GM21526 (cell line): ENCODE data around the gene XRRA1.
A peak's percentile ranks its signal among the peaks of the same experiment; 100 is the strongest.

Experiments used
- ATAC-seq: cut with Tn5 transposase; IDR thresholded peaks from one replicate; pipeline ENCODE4 v1.9.1; 2021; ENCODE audit warnings: moderate library complexity; ENCODE audit not compliant: unreplicated experiment, low FRiP score

The XRRA1 gene

GRCh38 chr11:74952752-74953151 lies 3.9 kb upstream of the XRRA1 start:
- no peak for ATAC-seq

- no peak for ATAC-seq
These were observed 2.3 kb upstream of the XRRA1 start for GRCh38 chr11:74951226-74951625.

GRCh38 chr11:74950374-74950969 lies 1.6 kb upstream of the XRRA1 start:
- ATAC-seq, result no peak

- no peak for ATAC-seq
These were observed 854 bp upstream of the XRRA1 start for GRCh38 chr11:74949753-74950137.

GRCh38 chr11:74948546-74948897 lies 369 bp downstream of the XRRA1 start:
- peak; percentile 15 for ATAC-seq

GRCh38 chr11:74942073-74942759 lies 6.7 kb downstream of the XRRA1 start:
- no peak for ATAC-seq

GRCh38 chr11:74941492-74941891 lies 7.4 kb downstream of the XRRA1 start:
- no peak for ATAC-seq

- ATAC-seq, result no peak
These were observed 11.0 kb downstream of the XRRA1 start for GRCh38 chr11:74937696-74938475.

GRCh38 chr11:74936976-74937375 lies 11.9 kb downstream of the XRRA1 start:
- no peak for ATAC-seq

- no peak for ATAC-seq
These were observed 12.8 kb downstream of the XRRA1 start for GRCh38 chr11:74936087-74936486.

- ATAC-seq, result no peak
These were observed 13.6 kb downstream of the XRRA1 start for GRCh38 chr11:74935285-74935684.

- no peak for ATAC-seq
These were observed 15.1 kb downstream of the XRRA1 start for GRCh38 chr11:74933765-74934164.

GRCh38 chr11:74932797-74933196 lies 16.1 kb downstream of the XRRA1 start:
- ATAC-seq, result no peak

GRCh38 chr11:74932169-74932568 lies 16.7 kb downstream of the XRRA1 start:
- no peak for ATAC-seq

GRCh38 chr11:74929431-74930363 lies 19.2 kb downstream of the XRRA1 start:
- no peak for ATAC-seq

- ATAC-seq, result no peak
These were observed 21.4 kb downstream of the XRRA1 start for GRCh38 chr11:74927496-74927895.

- no peak for ATAC-seq
These were observed 22.4 kb downstream of the XRRA1 start for GRCh38 chr11:74926304-74927030.

- no peak for ATAC-seq
These were observed 23.6 kb downstream of the XRRA1 start for GRCh38 chr11:74925281-74925680.

- ATAC-seq, result no peak
These were observed 25.8 kb downstream of the XRRA1 start for GRCh38 chr11:74923125-74923524.

- no peak for ATAC-seq
These were observed 39.1 kb downstream of the XRRA1 start for GRCh38 chr11:74909812-74910211.
